WI38 (cell line): ENCODE results near the gene PAXIP1.

Experiments used
- H3K4me3 ChIP-seq: 2 replicates; pipeline ENCODE4 v1.5.1; 2011; ENCODE audit warnings: low read depth, mild to moderate bottlenecking, control low read depth, low read length
- CTCF ChIP-seq: IDR thresholded peaks from 2 replicates; pipeline ENCODE4 v1.5.1; 2012; ENCODE audit warnings: low read depth, mild to moderate bottlenecking, control low read depth, low read length

The PAXIP1 gene

GRCh38 chr7:155027879-155028278 is 25.0 kb upstream of the PAXIP1 start:
- H3K4me3 ChIP-seq, result no peak overlapping the region
- TF ChIP-seq CTCF, result no peak

- H3K4me3 ChIP-seq, result no peak overlapping the region
- no peak for TF ChIP-seq CTCF
Observed at GRCh38 chr7:155021699-155022145, 18.8 kb upstream of the PAXIP1 start.

GRCh38 chr7:155020996-155021395 is 18.1 kb upstream of the PAXIP1 start:
- TF ChIP-seq CTCF, result no peak
- no peak overlapping the region for H3K4me3 ChIP-seq

- no peak for TF ChIP-seq CTCF
- H3K4me3 ChIP-seq, result no peak overlapping the region
Observed at GRCh38 chr7:155017834-155018233, 14.9 kb upstream of the PAXIP1 start.

GRCh38 chr7:155011086-155011485 is 8.2 kb upstream of the PAXIP1 start:
- no peak overlapping the region for H3K4me3 ChIP-seq
- no peak for TF ChIP-seq CTCF

- TF ChIP-seq CTCF, result no peak
- H3K4me3 ChIP-seq, result no peak overlapping the region
Observed at GRCh38 chr7:155009570-155010157, 6.7 kb upstream of the PAXIP1 start.

- TF ChIP-seq CTCF, result peak; percentile 22; the same call in 1 of the 2 replicates
- no peak overlapping the region for H3K4me3 ChIP-seq
Observed at GRCh38 chr7:155007947-155008346, 5.0 kb upstream of the PAXIP1 start.
